ENCODE data around the gene PLLP. TPM values are rescaled to one million over a fixed set of nuclear protein-coding genes. Genes with fewer than 3 reads are reported as not detected.

PLLP gene
- total and polyA plus RNA-seq, 9 of the 15 experiments (the other 6 are each of a cell fraction or from before 2014, with no cell fraction given), result 0.09 to 0.96 (median 0.27) TPM

DNA sequence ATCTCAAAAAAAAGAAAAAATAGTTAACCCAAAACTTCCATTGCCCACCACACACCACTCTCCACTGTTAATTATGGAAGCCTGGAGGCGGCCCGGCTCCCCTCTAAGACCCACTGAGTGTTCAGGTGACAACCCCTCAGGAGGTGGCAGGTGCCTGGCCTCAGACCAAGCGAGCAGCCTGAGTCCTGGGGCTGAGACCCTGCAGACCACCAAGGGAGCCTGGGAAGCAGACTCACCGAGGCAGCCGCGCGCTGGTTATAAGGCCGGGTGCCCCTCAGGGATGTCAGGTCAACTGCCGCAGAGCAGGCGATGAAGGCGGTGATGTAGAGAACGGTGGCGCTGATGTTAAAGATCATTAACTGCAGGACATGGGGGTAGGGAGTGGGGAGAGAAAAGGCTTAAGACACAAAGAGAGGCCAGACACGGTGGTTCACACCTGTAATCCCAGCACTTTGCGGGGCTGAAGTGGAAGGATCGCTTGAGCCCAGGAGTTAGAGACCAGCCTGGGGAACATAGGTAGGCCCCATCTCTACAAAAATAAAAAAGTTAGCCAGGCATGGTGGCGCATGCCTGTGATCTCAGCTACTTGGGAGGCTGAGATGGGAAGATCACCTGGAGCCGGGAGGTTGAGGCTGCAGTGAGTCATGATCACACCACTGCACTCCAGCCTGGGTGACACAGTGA is 26.1 kb downstream of the PLLP start:
- Histone ChIP-seq H3K9me3 (replicated peaks; ENCODE audit: control insufficient read depth, insufficient read depth, low read depth, low read length) (no peaks in the 10 kb centered on the region), H2AFZ (ENCODE audit: low read depth, low read length) (no peak overlapping the region), H3K79me2 (ENCODE audit: control insufficient read depth, insufficient read depth, low read length) (no peaks in the 10 kb centered on the region), H3K4me3 (no peak overlapping the region), H4K20me1 (replicated peaks; ENCODE audit: control insufficient read depth, insufficient read depth, low read length) (no peaks in the 10 kb centered on the region), H3K36me3 (ENCODE audit: control insufficient read depth, insufficient read depth, low read length) (no peaks in the 10 kb centered on the region), H3K9me1 (ENCODE audit: control insufficient read depth, insufficient read depth, low read length) (no peaks in the 10 kb centered on the region), H3K4me1 (replicated peaks in 1 of 2; ENCODE audit: control insufficient read depth in 2 of 2, insufficient read depth in 2 of 2, low read length in 2 of 2) (peaks cover 12 to 24% of the 10 kb centered on the region in 2 experiments; a peak in 4 of 5 replicates), H3K27me3 (ENCODE audit: control insufficient read depth in 2 of 2, insufficient read depth in 2 of 2, low read length in 2 of 2) (no peaks in the 10 kb centered on the region), H3K9ac (ENCODE audit: insufficient read depth in 1 of 2, low read depth in 2 of 2, low read length in 2 of 2) (peak overlapping the region in 1 of 2 experiments; percentile 55; a peak in 1 of 4 replicates), H3K27ac (ENCODE audit: extremely low read depth, low read depth, low read length) (no peak overlapping the region), H3K4me2 (ENCODE audit: insufficient read depth, low read length) (no peak overlapping the region)
- intact Hi-C loops (cut with micrococcal nuclease), result no loop called here
- DNase-seq (ENCODE audit: extremely low read depth in 1 of 4, low spot score in 3 of 4) (no peak), ATAC-seq (no peak), FAIRE-seq (no peak)
- 84% methylated on average over 14 of the region's 18 CpGs for WGBS (ENCODE audit: insufficient coverage, low coverage, missing lambda C conversion rate)
- in situ Hi-C loops (cut with MboI), result no loop called here
- TF ChIP-seq, protein P1, sequence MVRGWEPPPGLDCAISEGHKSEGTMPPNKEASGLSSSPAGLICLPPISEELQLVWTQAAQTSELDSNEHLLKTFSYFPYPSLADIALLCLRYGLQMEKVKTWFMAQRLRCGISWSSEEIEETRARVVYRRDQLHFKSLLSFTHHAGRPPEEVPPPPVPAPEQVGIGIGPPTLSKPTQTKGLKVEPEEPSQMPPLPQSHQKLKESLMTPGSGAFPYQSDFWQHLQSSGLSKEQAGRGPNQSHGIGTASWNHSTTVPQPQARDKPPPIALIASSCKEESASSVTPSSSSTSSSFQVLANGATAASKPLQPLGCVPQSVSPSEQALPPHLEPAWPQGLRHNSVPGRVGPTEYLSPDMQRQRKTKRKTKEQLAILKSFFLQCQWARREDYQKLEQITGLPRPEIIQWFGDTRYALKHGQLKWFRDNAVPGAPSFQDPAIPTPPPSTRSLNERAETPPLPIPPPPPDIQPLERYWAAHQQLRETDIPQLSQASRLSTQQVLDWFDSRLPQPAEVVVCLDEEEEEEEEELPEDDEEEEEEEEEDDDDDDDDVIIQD (CRISPR knock-in tag; IDR thresholded peaks at IDR 0.05), result no peak
- TF ChIP-seq, protein P2, sequence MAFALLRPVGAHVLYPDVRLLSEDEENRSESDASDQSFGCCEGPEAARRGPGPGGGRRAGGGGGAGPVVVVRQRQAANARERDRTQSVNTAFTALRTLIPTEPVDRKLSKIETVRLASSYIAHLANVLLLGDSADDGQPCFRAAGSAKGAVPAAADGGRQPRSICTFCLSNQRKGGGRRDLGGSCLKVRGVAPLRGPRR (CRISPR knock-in tag; IDR thresholded peaks at IDR 0.05), result no peak
- TF ChIP-seq ESRRB (CRISPR knock-in tag; IDR thresholded peaks at IDR 0.05; ENCODE audit: borderline replicate concordance) (no peak), ATF3 (IDR thresholded peaks at IDR 0.05) (0 out of 2 replicates have a peak, but pooled peaks have one; percentile 13), ATF3 (CRISPR knock-in tag; conservative IDR thresholded peaks at IDR 0.05) (no peak)
- POLR2A ChIA-PET, result interaction anchor here (1.2 kb wide), 1 partner anchor 12 kb away, joined by 5 read pairs; no protein-coding TSS in a partner anchor
- CTCF ChIA-PET (ENCODE audit: low intra/inter-chr PET ratio), result no interaction called here
- no TSS peak for BruUV-seq (replicated peaks)

Data from K562 (cell line).